DOHH2 (cell line): ENCODE data around the gene CLDN17.

Experiments used
- H3F3A ChIP-seq: fragments of 200-600 bp; sonication (generic), shearing (Covaris generic); 2 replicates; pipeline ENCODE4 v1.6.0; 2016; ENCODE audit warnings: antibody characterized with exemption, mild to moderate bottlenecking; ENCODE audit not compliant: control insufficient read depth, insufficient read depth
- H3K27ac ChIP-seq: fragments of 200-600 bp; sonication (generic); 2 replicates; pipeline ENCODE4 v1.5.1; 2014; ENCODE audit warnings: low read depth, mild to moderate bottlenecking, low read length, moderate library complexity
- H3K27me3 ChIP-seq: fragments of 200-600 bp; sonication (generic); 2 replicates; pipeline ENCODE4 v1.6.1; 2014; ENCODE audit warnings: mild to moderate bottlenecking, low read length, mixed read lengths; ENCODE audit not compliant: control insufficient read depth
- H3K36me3 ChIP-seq: fragments of 200-600 bp; sonication (generic); 2 replicates; pipeline ENCODE4 v1.6.1; 2014; ENCODE audit warnings: mild to moderate bottlenecking, low read length, moderate library complexity, mixed read lengths; ENCODE audit not compliant: control insufficient read depth
- H3K4me1 ChIP-seq: fragments of 200-600 bp; sonication (generic); 2 replicates; pipeline ENCODE4 v1.6.1; 2014; ENCODE audit warnings: mild to moderate bottlenecking, low read length, mixed read lengths; ENCODE audit not compliant: control insufficient read depth
- H3K4me2 ChIP-seq: fragments of 200-600 bp; sonication (generic); 2 replicates; pipeline ENCODE4 v1.6.0; 2014; ENCODE audit warnings: mild to moderate bottlenecking, low read length, moderate library complexity
- H3K4me3 ChIP-seq: fragments of 200-600 bp; sonication (generic); 2 replicates; pipeline ENCODE4 v1.5.1; 2014; ENCODE audit warnings: mild to moderate bottlenecking, low read length, mixed read lengths
- H3K79me2 ChIP-seq: fragments of 200-600 bp; sonication (generic); 2 replicates; pipeline ENCODE4 v1.6.1; 2014; ENCODE audit warnings: mild to moderate bottlenecking, low read length, mixed read lengths; ENCODE audit not compliant: control insufficient read depth
- H3K9me2 ChIP-seq: fragments of 200-600 bp; sonication (generic); replicated peaks from 2 replicates; pipeline ENCODE4 v1.6.1; 2014; ENCODE audit warnings: mild to moderate bottlenecking, low read length, mixed read lengths; ENCODE audit not compliant: control insufficient read depth
- H3K9me3 ChIP-seq: fragments of 200-600 bp; sonication (generic); 2 replicates; pipeline ENCODE4 v1.6.1; 2014; ENCODE audit warnings: antibody characterized with exemption, low read length, mixed read lengths; ENCODE audit not compliant: control insufficient read depth, insufficient read depth
- H4K20me1 ChIP-seq: fragments of 200-600 bp; sonication (generic); 2 replicates; pipeline ENCODE4 v1.6.0; 2014; ENCODE audit warnings: low read depth, mild to moderate bottlenecking, antibody characterized with exemption, low read length, moderate library complexity; ENCODE audit not compliant: control insufficient read depth, insufficient read depth
- EZH2phosphoT487 ChIP-seq: fragments of 200-600 bp; sonication (generic); IDR thresholded peaks from 2 replicates; pipeline ENCODE4 v1.6.1; 2017; ENCODE audit warnings: borderline replicate concordance, mild to moderate bottlenecking, antibody characterized with exemption, low read length, moderate library complexity, mixed read lengths
- TF ChIP-seq, protein P1 (sequence below): fragments of 200-600 bp; sonication (generic); IDR thresholded peaks from one replicate; pipeline ENCODE4 v1.5.1; 2014; ENCODE audit warnings: antibody characterized with exemption, mild to moderate bottlenecking, low read depth, low read length; ENCODE audit not compliant: poor library complexity, severe bottlenecking

CLDN17 gene

DNA sequence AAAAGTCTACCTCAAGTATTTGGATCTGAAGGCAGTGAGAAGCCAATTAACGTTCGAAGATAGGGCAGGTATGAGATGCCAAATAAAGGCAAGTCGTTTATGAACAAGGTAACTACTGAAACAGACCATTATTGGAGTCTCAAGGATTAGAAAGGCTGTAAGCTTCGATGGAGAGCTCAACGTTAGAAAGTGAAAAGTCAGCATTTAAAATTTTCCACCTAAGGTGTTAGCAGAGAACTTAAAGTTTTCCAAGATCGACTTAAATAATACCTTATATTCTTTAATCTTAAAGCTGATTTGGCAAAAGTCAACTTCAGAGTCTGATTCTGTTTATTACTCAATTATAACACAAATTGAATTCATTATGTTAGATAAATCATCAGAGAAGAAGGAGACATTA, 28.1 kb downstream of the CLDN17 start:
- no peaks in the 10 kb centered on the region for H3K27me3 ChIP-seq
- no peaks in the 10 kb centered on the region for H3K36me3 ChIP-seq
- H3F3A ChIP-seq, result no peaks in the 10 kb centered on the region
- no peak for TF ChIP-seq EZH2phosphoT487
- TF ChIP-seq, protein P1, sequence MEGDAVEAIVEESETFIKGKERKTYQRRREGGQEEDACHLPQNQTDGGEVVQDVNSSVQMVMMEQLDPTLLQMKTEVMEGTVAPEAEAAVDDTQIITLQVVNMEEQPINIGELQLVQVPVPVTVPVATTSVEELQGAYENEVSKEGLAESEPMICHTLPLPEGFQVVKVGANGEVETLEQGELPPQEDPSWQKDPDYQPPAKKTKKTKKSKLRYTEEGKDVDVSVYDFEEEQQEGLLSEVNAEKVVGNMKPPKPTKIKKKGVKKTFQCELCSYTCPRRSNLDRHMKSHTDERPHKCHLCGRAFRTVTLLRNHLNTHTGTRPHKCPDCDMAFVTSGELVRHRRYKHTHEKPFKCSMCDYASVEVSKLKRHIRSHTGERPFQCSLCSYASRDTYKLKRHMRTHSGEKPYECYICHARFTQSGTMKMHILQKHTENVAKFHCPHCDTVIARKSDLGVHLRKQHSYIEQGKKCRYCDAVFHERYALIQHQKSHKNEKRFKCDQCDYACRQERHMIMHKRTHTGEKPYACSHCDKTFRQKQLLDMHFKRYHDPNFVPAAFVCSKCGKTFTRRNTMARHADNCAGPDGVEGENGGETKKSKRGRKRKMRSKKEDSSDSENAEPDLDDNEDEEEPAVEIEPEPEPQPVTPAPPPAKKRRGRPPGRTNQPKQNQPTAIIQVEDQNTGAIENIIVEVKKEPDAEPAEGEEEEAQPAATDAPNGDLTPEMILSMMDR, result no peak
- no peak overlapping the region for H3K27ac ChIP-seq
- H3K9me2 ChIP-seq, result no peaks in the 10 kb centered on the region; the same call in 1 of the 2 replicates
- H3K9me3 ChIP-seq, result peaks cover 4% of the 10 kb centered on the region; the same call in 1 of the 2 replicates
- H3K4me1 ChIP-seq, result no peaks in the 10 kb centered on the region
- H3K4me2 ChIP-seq, result no peak overlapping the region
- no peak overlapping the region for H3K4me3 ChIP-seq
- H3K79me2 ChIP-seq, result no peaks in the 10 kb centered on the region
- no peaks in the 10 kb centered on the region for H4K20me1 ChIP-seq

DNA sequence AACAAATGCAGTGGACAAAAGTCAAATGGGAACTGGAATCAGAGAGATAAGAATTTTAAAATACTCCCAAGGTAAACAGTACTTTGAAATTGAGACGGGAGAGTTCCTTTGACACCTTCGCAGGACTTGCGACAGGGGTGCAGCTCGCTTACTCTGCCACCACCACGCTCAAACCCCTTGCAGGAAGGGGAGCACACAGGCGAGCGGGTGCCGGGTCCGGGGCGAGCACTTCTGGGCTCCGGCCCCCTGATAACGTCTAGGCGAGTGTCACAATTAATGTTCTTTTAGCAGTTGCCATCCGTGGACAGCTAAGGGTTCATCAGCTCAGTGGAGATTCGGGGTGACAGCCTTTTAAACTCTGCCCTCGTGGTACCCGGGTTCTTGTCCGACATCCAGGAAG, 37.4 kb downstream of the CLDN17 start:
- Histone ChIP-seq H3F3A (no peaks in the 10 kb centered on the region), H3K27ac (no peak overlapping the region), H3K4me1 (no peaks in the 10 kb centered on the region), H3K36me3 (no peaks in the 10 kb centered on the region), H3K4me3 (no peak overlapping the region), H3K4me2 (no peak overlapping the region), H3K27me3 (no peaks in the 10 kb centered on the region), H3K9me2 (no peaks in the 10 kb centered on the region), H3K79me2 (no peaks in the 10 kb centered on the region), H3K9me3 (no peaks in the 10 kb centered on the region), H4K20me1 (no peaks in the 10 kb centered on the region)
- TF ChIP-seq, protein P1, result no peak
- TF ChIP-seq EZH2phosphoT487, result no peak

DNA sequence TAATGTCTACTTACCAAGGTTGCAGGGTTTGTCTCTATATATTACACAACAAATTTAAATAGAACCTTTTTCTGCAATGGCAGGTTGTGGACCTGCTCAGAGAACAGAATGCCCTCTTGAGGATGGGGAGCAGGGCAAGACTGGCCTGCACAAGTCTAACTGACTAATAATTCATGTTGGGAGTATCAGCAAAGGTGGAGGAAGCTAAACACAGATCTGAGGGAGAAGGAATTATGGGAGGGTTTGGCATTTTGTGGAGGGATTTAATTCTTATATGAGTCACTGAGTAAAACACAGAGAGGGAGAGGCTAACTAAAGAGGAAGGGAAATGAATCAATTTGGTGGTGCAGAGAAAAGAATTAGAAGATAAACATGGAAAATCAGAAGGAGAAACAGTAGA, 40.0 kb downstream of the CLDN17 start:
- H3K79me2 ChIP-seq, result no peaks in the 10 kb centered on the region
- H4K20me1 ChIP-seq, result no peaks in the 10 kb centered on the region
- H3K36me3 ChIP-seq, result no peaks in the 10 kb centered on the region
- H3K9me3 ChIP-seq, result no peaks in the 10 kb centered on the region
- H3F3A ChIP-seq, result no peaks in the 10 kb centered on the region
- no peaks in the 10 kb centered on the region for H3K27me3 ChIP-seq
- no peaks in the 10 kb centered on the region for H3K9me2 ChIP-seq
- no peak overlapping the region for H3K27ac ChIP-seq
- H3K4me3 ChIP-seq, result no peak overlapping the region
- TF ChIP-seq, protein P1, result no peak
- no peak for TF ChIP-seq EZH2phosphoT487
- no peak overlapping the region for H3K4me2 ChIP-seq
- H3K4me1 ChIP-seq, result no peaks in the 10 kb centered on the region

DNA sequence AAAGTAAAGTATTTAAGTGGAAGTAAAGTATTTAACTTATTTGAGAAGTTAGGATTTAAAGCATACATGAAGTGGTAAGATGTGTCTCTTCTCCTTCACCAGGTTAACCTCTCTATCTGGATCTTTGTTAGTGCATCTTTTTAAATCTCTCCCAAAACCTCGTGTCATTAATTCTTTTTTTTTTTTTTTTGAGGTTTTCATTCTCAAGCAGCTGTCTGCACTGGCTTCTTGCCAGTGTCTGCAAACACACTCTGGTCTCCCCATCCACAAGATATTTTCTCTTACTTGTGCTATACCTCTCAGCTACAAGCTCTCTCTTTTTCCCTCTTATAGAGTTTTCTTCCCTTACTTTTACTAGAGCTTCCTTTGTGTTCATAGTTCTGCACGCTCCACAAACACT, 49.0 kb downstream of the CLDN17 start:
- H3K27me3 ChIP-seq, result no peaks in the 10 kb centered on the region
- H3K36me3 ChIP-seq, result no peaks in the 10 kb centered on the region
- no peaks in the 10 kb centered on the region for H3K79me2 ChIP-seq
- no peak overlapping the region for H3K27ac ChIP-seq
- H3K4me3 ChIP-seq, result no peak overlapping the region
- no peaks in the 10 kb centered on the region for H4K20me1 ChIP-seq
- no peaks in the 10 kb centered on the region for H3F3A ChIP-seq
- no peaks in the 10 kb centered on the region for H3K9me2 ChIP-seq
- H3K4me1 ChIP-seq, result no peaks in the 10 kb centered on the region
- H3K9me3 ChIP-seq, result no peaks in the 10 kb centered on the region
- H3K4me2 ChIP-seq, result no peak overlapping the region
- no peak for TF ChIP-seq EZH2phosphoT487
- TF ChIP-seq, protein P1, result no peak
